HG03520 (cell line): ENCODE results near the gene LDLRAD4.
"Not testable (repeated sequence)": the region's sequence is repeated elsewhere in the genome, so short reads cannot be mapped to it uniquely, and the experiment has no call there.

Experiments used
- ATAC-seq: cut with Tn5 transposase; IDR thresholded peaks from one replicate; pipeline ENCODE4 v1.9.1; 2021; ENCODE audit warnings: mild to moderate bottlenecking, moderate library complexity; ENCODE audit not compliant: unreplicated experiment

LDLRAD4 gene

DNA sequence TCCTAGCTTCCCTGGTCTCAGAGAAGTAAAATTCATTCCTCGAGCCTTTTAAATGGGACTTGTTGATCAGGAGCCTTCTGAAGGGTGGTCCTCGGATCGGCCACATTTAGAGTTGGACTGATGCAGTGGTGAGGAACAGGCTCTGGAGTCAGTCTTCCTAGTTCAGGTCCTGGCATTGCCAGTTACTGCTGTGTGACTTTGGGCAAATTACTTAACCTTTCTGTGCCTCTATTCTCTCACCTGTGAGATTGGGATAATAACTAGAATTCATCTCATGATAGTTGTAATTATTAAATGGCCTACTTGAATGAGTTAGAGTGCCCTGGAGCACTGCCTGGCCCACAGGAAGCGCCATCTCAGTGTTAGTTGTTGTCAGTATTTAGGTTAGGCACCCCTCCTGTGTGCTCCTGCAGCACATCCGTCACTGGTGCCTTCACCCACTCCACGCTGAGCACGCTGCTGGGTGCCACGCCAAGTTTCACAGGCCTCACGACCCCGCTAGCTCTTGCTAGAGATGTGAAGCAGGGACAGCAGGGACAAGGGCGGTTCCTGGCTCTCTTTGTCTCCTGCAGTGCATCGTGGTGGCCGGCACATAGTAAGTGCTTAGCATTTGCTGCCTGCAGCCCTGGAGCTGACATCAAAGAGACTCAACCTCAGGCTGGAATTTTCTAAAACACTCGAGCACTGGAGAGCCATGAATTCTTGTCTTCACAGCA, 384.9 kb downstream of the LDLRAD4 start:
- no peak for ATAC-seq

GRCh38 chr18:13604786-13605185, 386.2 kb downstream of the LDLRAD4 start:
- ATAC-seq, result no peak

DNA sequence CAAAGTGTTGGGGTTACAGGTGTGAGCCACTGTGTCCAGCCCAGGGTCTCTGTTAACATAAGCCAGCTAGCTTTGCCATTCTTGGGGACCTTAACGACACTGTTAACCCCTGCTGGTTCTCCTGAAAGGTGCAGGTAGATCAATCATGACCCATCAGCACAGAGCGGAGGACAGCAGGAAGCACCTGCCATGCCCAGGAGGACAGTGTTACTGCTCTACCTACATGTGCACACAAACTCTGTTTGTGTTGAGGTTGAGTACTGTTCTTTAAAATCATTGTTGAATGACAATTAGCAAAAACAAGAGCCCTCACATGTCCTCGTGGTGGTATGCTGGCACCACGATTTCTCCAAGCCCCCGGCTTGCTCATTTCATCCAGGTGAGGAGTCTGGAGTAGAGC, 386.9 kb downstream of the LDLRAD4 start:
- ATAC-seq, result no peak

GRCh38 chr18:13605901-13606300, 387.3 kb downstream of the LDLRAD4 start:
- no peak for ATAC-seq

DNA sequence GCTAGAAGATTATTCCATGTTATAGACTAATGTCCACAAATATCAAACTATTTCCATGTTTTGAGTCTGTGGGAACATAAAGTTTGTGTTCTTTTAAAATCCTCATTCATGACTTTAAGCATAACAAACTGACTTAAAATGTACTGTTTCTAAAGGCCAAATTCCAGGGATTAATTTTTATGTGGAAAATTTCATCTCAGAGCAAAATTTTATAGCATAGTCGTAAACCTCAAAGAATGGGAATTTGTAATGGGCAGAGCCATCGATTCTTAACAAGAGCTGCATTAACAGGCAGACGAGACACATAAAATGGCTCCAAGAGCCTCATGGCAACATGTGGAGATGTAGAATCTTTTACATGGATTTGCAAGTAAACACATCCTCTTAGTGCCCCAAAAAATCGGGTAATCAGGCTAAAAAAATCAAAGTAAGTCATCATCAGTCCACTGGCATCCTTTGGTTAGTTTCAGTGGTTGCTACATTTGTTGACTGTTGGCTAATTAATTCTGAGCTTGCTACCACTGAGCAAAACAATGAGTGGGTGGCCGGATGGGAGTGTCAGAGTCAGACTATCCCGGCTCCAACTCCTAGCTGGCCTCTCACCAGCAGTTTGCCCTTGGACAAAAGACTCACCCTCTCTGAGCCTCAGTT, 388.2 kb downstream of the LDLRAD4 start:
- no peak for ATAC-seq

GRCh38 chr18:13608024-13608562, 389.5 kb downstream of the LDLRAD4 start:
- not testable (repeated sequence) for ATAC-seq

DNA sequence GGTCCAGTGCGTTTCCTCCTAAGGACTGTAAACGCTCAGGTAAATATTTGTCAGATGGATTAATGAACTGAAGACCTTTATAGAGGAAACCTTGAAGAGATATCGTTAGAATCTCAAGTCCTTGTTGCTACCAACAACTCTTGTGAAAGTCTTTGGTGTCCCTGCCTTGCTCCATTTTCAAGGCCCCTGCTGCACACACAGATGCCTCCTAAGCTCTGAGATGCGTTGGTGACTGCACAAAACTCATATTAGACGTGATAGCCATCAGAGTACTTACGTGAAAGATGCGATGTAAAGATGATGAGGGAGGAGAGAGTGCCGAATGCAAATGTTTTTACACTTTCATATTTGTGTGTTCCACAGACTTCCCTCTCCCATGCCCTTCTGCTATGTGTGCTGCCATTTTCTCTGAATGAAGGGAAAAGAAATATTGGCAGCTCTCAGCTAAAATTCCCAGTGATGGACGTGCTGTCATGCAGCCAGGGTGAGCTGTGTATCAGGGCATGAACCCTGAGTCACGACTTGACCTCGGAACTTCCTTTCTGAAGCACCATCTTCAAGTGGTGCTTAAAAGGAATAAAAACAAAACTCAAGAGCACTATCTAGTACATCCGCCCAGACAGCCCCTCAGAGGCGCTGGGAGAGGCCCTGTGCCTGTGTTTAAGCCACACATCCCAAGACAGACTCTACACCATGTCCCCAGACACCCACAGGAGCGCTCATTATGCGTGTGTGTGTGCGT, 390.4 kb downstream of the LDLRAD4 start:
- ATAC-seq, result no peak

DNA sequence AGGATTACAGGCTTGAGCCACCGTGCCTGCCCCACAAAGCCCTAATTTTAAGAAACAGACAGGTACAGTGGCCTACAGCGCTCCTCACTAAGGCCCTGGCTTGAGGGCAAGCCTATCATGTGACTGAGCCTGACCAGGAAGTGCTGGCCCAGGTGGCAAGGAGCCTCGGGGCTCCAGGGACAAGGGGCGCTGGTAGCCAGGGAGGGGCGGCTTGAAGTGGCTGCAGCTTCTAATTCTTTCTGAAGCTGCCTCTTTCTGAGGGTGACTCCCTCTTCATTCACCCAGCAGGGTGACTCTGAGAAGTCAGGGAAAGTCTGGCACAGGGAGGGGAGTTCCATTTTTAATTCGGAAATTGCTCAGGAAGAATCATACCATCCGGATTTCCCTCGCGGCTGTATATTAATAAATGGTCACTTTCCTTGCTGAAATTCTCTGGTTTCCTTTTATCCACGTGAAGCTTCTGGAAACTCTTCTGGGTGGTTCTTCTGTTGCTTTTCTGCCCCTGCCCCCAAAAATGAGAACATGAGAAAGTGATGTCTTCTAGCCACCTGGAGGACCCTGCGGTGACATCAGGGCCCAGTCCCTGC, 392.1 kb downstream of the LDLRAD4 start:
- no peak for ATAC-seq

DNA sequence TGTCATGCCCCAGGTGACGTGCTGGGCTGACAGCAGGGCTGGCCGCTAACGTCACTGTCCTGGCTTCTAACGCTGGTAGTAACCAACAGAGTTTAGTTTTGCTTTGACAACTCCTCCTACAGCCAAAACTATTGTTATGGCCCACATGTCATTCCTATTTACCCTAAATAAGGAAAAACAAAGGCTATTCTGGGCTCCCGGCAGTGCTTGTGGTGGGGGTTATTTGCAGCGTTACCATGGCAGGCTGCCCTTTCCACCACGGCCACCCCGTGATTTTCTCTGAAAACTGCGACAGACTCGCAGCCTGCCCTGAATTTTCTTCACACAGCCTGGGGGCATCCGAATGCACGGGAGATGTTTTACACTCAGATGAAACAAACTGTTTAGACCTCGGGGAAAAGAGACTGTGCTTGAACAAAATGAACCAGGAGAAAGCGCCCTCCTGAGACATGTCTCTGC, 392.6 kb downstream of the LDLRAD4 start:
- ATAC-seq, result peak; percentile 45

DNA sequence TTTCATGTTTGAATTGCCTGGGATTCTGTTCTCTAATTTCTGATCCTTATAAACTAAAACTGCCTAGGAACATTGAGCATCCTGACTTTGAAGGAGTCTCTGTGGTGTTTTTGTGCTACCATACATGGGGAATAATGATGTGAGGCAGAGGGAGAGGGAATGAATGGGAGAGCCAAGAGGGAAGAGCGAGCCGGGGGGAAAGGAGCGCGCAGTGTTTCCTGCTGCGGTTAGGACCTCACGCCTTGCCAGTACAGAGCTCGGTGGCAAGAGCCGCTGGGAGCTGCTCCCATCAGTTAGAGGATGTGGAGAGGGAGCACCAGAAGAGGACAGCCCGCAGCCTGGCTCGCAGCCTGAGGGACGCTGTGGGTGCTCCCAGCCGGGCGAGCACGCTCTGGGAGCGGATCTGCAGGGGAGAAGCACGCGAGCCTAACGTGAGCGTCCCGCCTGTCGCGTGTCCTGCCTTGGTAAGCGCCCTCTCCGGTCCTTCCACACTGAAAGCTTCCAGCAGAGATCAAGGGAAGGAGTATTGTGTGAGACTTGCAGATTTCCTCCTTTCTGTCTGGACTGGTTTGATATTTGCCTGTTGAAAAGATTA, 393.1 kb downstream of the LDLRAD4 start:
- peak; percentile 0 for ATAC-seq

DNA sequence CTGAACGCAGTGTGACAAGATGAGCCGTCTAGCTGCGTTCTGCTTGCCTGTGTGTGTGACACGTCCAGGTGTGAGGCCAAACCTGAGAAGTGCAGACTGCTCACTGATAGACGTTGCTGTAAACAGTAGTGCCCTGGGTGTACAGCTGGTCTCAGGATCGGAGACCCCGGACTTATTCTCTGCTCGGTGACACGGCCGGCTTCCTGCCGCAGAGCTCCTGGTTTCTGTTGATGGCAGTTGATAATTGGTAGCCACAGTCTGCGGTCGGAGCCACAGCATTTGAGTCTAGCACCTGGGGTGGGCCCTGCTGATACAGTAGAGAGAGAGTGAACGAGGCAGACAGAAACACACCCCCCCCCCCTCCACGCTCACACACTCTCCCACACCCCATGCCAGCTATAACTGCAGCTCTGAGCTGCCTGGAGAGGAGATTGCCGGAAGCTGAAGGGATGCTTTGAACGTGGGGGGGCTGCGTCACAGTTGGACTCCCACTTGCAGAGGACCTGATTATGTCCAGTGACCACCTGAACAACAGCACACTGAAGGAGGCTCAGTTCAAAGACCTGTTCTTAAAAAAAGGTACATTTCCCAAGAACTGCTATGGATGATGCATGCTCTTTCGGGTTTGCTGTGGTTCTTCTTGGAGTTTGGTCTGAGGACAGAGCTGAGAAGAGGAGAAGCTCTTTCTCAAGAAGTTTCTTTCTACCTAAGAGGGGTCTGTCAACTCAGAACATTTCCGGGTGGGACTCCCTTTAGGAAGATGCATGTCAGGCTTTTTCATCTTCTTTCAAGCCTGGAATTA, 393.8 kb downstream of the LDLRAD4 start:
- ATAC-seq, result peak; percentile 59

DNA sequence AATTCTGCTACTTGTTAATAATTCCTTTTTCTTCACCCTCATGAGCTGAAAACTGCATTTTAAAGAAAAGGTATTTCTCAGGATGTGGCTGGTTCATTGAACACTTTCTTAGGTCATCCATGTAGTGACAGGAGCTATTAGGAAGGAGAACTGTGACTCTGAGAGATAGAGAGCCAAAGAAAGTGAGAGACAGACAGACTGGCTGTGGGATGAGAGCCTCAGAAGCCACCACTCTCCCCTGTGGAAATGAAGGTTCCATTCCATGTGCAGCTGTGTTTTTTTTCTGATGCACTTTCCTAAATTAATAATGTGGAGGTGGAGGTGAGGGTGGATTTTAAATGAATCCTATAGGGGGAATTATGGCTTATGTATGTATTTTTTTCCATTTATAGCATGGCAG, 394.5 kb downstream of the LDLRAD4 start:
- no peak for ATAC-seq

DNA sequence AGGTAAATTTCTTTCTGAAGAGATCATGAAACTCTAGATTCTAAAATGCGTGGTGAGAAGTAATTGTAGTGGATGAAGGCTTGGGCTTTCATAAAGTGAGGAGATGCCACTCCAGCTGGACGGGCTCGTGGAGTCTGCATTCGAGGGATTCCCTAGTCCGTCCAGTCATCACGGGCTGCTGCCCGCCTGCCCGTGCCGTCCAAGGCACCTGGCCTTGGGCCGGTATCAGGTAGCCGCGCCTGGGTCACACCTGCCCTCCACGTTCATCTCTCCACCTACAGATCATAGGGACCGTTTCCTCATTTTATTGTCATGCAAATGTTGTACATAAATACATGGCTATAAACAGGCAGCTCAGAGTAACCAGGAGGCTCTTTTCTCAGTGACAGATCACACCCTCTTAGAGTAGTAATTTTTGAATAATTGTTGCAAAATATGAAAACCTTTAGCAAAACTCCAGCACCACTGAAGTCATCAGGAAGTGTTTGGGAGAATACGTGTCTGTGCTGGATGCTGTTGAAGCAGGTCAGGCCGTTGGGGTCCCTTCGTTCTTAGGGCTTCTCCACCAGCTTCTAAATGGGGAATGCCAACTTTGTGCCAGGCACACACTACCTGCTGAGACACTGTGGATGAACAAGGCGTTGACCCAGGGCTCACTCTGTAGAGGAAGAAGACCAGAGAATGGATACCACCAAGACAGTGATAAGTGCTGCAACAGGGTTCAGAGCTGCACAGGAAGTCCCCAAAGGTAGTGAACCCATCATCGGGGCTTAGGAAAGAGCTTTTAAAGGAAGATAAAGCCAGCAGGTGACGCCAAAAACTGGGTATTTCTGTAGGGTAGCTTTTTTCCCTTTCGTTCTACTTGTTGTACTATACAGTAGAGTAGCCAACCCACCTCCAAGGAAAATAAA, 395.3 kb downstream of the LDLRAD4 start:
- ATAC-seq, result no peak

DNA sequence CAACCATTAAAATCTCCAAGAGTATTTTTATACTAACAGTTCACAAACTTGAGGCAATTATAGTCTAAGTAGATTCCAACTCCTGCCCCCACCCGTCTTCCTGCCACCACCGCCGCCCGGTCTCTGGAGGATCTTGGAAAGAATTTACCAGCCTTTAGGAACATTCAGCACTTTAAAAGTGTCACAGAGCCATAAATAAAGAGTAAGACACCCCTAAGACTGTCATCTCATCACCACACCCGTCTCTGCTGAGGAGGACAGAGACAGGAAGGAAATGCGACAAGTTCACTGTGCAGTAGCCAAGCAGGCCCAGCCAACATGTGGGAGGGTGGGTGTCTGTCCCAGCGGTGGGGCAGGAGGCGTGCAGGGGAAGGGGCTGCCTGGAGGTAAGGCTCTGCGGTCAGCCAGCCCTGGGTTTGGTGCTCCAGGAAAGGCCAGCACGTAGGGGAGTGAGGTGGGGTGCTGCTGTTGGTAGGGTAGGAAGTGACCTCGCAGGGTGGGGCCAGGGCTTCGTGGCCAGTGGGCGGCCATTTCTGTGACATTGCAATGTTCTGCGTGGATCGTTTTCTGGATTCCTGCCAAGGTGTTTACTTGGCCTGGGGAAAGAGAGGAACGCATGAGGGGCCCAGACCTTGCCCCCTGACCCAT, 396.2 kb downstream of the LDLRAD4 start:
- ATAC-seq, result no peak

- ATAC-seq, result no peak
Measured at GRCh38 chr18:13615432-13615861, 396.9 kb downstream of the LDLRAD4 start.

DNA sequence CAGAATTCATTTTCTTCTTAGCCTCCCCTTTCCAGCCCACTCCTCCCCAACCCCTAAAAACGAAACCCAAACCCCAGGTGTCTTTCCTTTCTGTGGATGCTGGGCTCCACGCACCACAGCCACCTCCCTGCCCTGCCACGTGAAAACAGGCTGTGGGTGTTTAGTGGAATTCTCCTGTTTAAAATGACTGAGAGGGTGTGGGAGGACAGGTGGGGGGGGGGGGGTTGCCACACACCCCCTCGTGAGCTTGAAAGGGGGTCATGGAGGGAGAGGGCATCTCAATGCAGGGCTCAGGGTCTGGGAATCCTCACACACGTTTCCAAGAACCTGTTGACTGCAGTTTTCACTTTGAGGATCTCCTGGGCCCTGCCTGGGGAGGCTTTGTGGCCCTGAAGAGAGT, 397.5 kb downstream of the LDLRAD4 start:
- ATAC-seq, result no peak

DNA sequence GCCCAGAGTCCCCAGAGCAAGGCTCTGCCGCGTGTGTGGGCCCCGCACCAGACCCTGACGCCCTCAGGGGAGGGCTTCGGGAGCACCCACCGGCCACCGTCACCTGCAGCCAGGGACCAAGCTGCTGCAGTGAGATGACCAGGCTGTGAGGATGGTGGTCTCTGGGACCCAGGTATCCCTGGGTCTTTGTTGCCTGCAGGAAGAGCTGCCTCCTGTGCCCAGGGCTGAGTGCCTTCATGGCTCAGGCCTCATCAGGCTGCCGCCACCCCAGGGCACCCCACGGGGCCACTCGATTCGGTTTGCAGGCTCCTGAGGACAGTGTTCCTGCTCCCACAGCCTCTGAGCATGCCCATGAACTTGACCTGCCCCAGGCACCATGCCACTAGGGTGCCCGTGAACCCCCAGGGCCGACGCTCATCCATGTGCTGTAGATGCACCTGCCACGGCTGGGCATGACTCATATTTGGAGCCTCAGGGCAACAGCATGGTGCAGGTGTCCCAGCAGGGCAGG, 398.0 kb downstream of the LDLRAD4 start:
- ATAC-seq, result no peak

DNA sequence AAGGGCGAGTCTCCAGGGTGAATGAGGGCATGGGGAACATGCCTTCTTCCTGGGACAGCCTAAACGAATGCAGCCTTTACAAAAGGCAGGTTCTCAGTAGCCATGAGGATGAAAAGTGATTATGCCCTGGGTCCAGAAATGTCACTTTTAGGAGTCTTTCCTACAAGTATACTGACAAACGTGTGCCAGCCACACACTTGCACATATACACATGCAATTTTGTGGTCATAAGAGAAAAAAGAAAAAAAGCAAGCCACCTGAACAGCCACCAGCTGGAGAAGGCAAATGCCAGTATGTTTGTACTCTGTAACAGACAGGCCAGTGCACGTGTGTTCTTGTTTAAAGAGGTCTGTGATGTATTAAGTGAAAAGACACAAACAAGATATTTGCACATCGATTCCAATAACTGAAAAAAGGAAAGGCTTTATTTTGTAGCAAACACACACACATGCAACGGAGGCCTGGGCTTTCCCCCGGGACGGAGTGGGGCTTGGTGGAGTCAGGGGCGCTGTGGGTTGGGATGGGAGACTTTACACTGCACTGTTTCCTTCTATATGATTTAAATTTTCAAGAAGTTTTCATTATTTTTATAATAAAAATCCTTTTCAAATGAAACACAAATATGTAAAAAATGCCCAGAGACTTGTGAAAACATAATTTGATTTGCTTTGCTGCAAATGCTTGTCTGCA, 399.4 kb downstream of the LDLRAD4 start:
- ATAC-seq, result no peak
